ENCODE measurements around the gene ATXN7L1.

GRCh38 chr7:105642264-105642663 lies 234.1 kb downstream of the ATXN7L1 start:
- no peak for TF ChIP-seq GATA2 (IDR thresholded peaks at IDR 0.05; ENCODE audit: low read depth, low read length)
- TF ChIP-seq GATA3 (IDR thresholded peaks at IDR 0.05; ENCODE audit: low read depth, low read length): no peak

All from SH-SY5Y (cell line).